Loucy (cell line): ENCODE measurements around the gene ZFP36L2.

ENCODE experiments used
- H2AFZ ChIP-seq: fragments of 200-600 bp; sonication (generic); 2 replicates; pipeline ENCODE4 v1.6.0; 2016; ENCODE audit warnings: antibody characterized with exemption, mild to moderate bottlenecking, low read length, moderate library complexity
- H3F3A ChIP-seq: fragments of 200-600 bp; 2 replicates; pipeline ENCODE4 v1.6.0; 2016; ENCODE audit warnings: antibody characterized with exemption, low read depth, mild to moderate bottlenecking
- H3K27me3 ChIP-seq: fragments of 200-600 bp; sonication (generic); 2 replicates; pipeline ENCODE4 v1.6.1; 2014; ENCODE audit warnings: low read length, mild to moderate bottlenecking; ENCODE audit not compliant: insufficient read depth, poor library complexity, severe bottlenecking
- H3K36me3 ChIP-seq: fragments of 200-600 bp; sonication (generic); 2 replicates; pipeline ENCODE4 v1.6.1; 2016; ENCODE audit warnings: low read length; ENCODE audit not compliant: insufficient read depth
- H3K4me1 ChIP-seq: fragments of 200-600 bp; sonication (generic); 2 replicates; pipeline ENCODE4 v1.5.1; 2014; ENCODE audit warnings: low read length, mild to moderate bottlenecking; ENCODE audit not compliant: insufficient read depth, poor library complexity, severe bottlenecking
- H3K4me2 ChIP-seq: fragments of 200-600 bp; sonication (generic); 2 replicates; pipeline ENCODE4 v1.6.0; 2014; ENCODE audit warnings: antibody characterized with exemption, low read length, low read depth, mild to moderate bottlenecking; ENCODE audit not compliant: poor library complexity, severe bottlenecking
- H3K4me3 ChIP-seq: fragments of 200-600 bp; sonication (generic); 2 replicates; pipeline ENCODE4 v1.5.1; 2014; ENCODE audit warnings: low read length, mild to moderate bottlenecking, mixed read lengths; ENCODE audit not compliant: poor library complexity, severe bottlenecking
- H3K79me2 ChIP-seq: fragments of 200-600 bp; sonication (generic); 2 replicates; pipeline ENCODE4 v1.6.1; 2014; ENCODE audit warnings: low read length; ENCODE audit not compliant: insufficient read depth
- H3K9ac ChIP-seq: fragments of 200-600 bp; sonication (generic); 2 replicates; pipeline ENCODE4 v1.6.0; 2014; ENCODE audit warnings: mild to moderate bottlenecking, low read depth, low read length, moderate library complexity; ENCODE audit not compliant: poor library complexity, severe bottlenecking
- H3K9me2 ChIP-seq: fragments of 200-600 bp; sonication (generic); replicated peaks from 2 replicates; pipeline ENCODE4 v1.6.1; 2016; ENCODE audit warnings: low read depth, low read length, mixed read lengths
- H3K9me3 ChIP-seq: fragments of 200-600 bp; sonication (generic); 2 replicates; pipeline ENCODE4 v1.6.1; 2014; ENCODE audit warnings: mild to moderate bottlenecking, antibody characterized with exemption, low read length, low read depth; ENCODE audit not compliant: insufficient read depth
- H4K20me1 ChIP-seq: fragments of 200-600 bp; sonication (generic); 2 replicates; pipeline ENCODE4 v1.6.0; 2014; ENCODE audit warnings: antibody characterized with exemption, low read length, mild to moderate bottlenecking; ENCODE audit not compliant: insufficient read depth, poor library complexity, severe bottlenecking
- CTCF ChIP-seq: fragments of 200-600 bp; sonication (generic); conservative IDR thresholded peaks from 2 replicates; pipeline ENCODE4 v1.5.1; 2014; ENCODE audit warnings: mild to moderate bottlenecking, antibody characterized with exemption, low read length
- EZH2phosphoT487 ChIP-seq: fragments of 200-600 bp; IDR thresholded peaks from 2 replicates; pipeline ENCODE4 v1.6.1; 2018; ENCODE audit warnings: antibody characterized with exemption, mild to moderate bottlenecking, moderate library complexity, borderline replicate concordance

Gene ZFP36L2

DNA sequence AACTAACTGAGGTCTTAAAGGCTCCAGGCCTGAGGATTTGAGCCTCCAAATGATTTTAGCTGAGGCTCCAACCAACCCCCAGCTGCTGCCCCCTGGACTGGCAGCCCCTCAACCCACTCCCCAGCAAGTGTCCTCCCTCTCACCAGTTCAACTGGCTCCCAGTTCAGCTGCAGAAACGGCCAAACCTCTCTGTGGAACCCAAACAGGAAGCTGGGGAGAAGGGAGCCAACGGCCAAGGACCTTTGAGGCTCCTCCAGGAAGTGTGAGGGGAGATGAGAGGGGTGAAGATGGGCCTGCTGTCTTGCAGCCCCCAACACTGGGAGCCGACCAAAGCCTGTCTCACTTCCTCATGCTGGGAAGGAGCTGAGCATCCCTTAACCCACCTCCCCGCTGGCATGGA lies 24.9 kb downstream of the ZFP36L2 start:
- Histone ChIP-seq H3K9me3 (no peaks in the 10 kb centered on the region), H3K4me1 (peaks cover 57% of the 10 kb centered on the region), H3F3A (no peaks in the 10 kb centered on the region), H3K79me2 (no peaks in the 10 kb centered on the region), H3K4me3 (peak overlapping the region; percentile 19), H4K20me1 (no peaks in the 10 kb centered on the region), H3K27me3 (no peaks in the 10 kb centered on the region), H3K9ac (peak overlapping the region; percentile 70), H3K36me3 (no peaks in the 10 kb centered on the region), H3K4me2 (peak overlapping the region; percentile 61), H2AFZ (peak overlapping the region; percentile 22; the same call in 1 of the 2 replicates), H3K9me2 (no peaks in the 10 kb centered on the region)
- TF ChIP-seq EZH2phosphoT487, result no peak
- TF ChIP-seq CTCF, result no peak

DNA sequence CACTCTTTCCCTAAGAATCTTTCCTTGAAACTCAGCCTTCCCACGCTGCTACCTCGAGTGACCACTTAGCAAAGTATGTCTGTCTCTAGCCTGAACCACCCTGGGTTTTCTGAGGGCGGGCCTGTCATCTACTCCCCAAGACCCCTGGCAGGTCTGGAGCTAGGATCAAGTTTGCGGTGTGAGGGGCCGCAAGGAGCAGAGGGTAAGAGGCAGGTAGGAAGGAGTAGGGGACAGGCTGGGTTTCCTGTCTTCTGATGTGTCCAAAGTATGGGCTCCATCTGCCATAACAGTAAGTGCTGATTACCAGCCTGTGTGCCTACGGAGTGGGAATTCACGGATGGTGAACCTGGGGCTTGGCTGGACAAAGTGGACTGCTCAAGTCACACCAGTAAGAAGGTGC lies 25.4 kb downstream of the ZFP36L2 start:
- Histone ChIP-seq H3K4me1 (peaks cover 59% of the 10 kb centered on the region), H3K36me3 (no peaks in the 10 kb centered on the region), H3K9me2 (no peaks in the 10 kb centered on the region), H3K27me3 (no peaks in the 10 kb centered on the region), H3F3A (no peaks in the 10 kb centered on the region), H3K9me3 (no peaks in the 10 kb centered on the region), H4K20me1 (no peaks in the 10 kb centered on the region), H2AFZ (no peak overlapping the region), H3K9ac (peak overlapping the region; percentile 70), H3K4me3 (peak overlapping the region; percentile 19), H3K4me2 (peak overlapping the region; percentile 61), H3K79me2 (no peaks in the 10 kb centered on the region)
- TF ChIP-seq EZH2phosphoT487 (no peak), CTCF (no peak)

GRCh38 chr2:43199492-43200488 lies 26.6 kb downstream of the ZFP36L2 start:
- peaks cover 4% of the 10 kb centered on the region for H3F3A ChIP-seq
- H4K20me1 ChIP-seq, result no peaks in the 10 kb centered on the region
- H3K36me3 ChIP-seq, result no peaks in the 10 kb centered on the region
- peak overlapping the region; percentile 33 for H3K9ac ChIP-seq
- no peaks in the 10 kb centered on the region for H3K27me3 ChIP-seq
- H3K4me1 ChIP-seq, result peaks cover 69% of the 10 kb centered on the region
- H3K9me2 ChIP-seq, result no peaks in the 10 kb centered on the region
- TF ChIP-seq CTCF (no peak), EZH2phosphoT487 (no peak)
- H3K9me3 ChIP-seq, result no peaks in the 10 kb centered on the region
- no peak overlapping the region for H3K4me3 ChIP-seq
- H3K79me2 ChIP-seq, result no peaks in the 10 kb centered on the region
- H3K4me2 ChIP-seq, result no peak overlapping the region
- no peak overlapping the region for H2AFZ ChIP-seq
